A673 (cell line): ENCODE measurements around the gene STYXL2.

ENCODE experiments used
- CTCF ChIP-seq: fragments of 300-800, 200-600 bp; sonication (generic); conservative IDR thresholded peaks from 2 replicates; pipeline ENCODE4 v1.5.1; 2017; ENCODE audit warnings: low read depth, mild to moderate bottlenecking, antibody characterized with exemption, low read length, moderate library complexity, mixed read lengths
- EZH2 ChIP-seq: fragments of 200-600 bp; sonication (generic); IDR thresholded peaks from 2 replicates; pipeline ENCODE4 v1.6.1; 2017; ENCODE audit warnings: borderline replicate concordance, low read depth, mild to moderate bottlenecking, mixed read lengths, antibody characterized with exemption, low read length; ENCODE audit not compliant: poor library complexity, severe bottlenecking

- TF ChIP-seq CTCF (no peak), EZH2 (no peak)
Observed at GRCh38 chr1:167120899-167121298, 27.0 kb downstream of the STYXL2 start.
